GM18508 (cell line): ENCODE measurements around the gene SHFL.

Experiments
- ATAC-seq: cut with Tn5 transposase; IDR thresholded peaks from one replicate; pipeline ENCODE4 v1.9.1; 2021; ENCODE audit warnings: moderate number of reproducible peaks; ENCODE audit not compliant: insufficient read depth, unreplicated experiment

SHFL gene

GRCh38 chr19:10085641-10086590 lies at the start of gene SHFL:
SHFL (plus strand) TSS chr19:10086317; CDS start chr19:10086428, 111 bp downstream.
- ATAC-seq: no peak

GRCh38 chr19:10036601-10037071 lies 49.5 kb upstream of the SHFL start:
- ATAC-seq: no peak

GRCh38 chr19:10037367-10037766 lies 48.8 kb upstream of the SHFL start:
- no peak for ATAC-seq

- ATAC-seq: no peak
Measured at GRCh38 chr19:10037809-10038208, 48.3 kb upstream of the SHFL start.

GRCh38 chr19:10043286-10043927 lies 42.7 kb upstream of the SHFL start:
- no peak for ATAC-seq

GRCh38 chr19:10044390-10044789 lies 41.7 kb upstream of the SHFL start:
- ATAC-seq: no peak

- no peak for ATAC-seq
Measured at GRCh38 chr19:10045371-10045770, 40.7 kb upstream of the SHFL start.

- ATAC-seq: no peak
Measured at GRCh38 chr19:10049626-10050025, 36.5 kb upstream of the SHFL start.

GRCh38 chr19:10052602-10053360 lies 33.3 kb upstream of the SHFL start:
- no peak for ATAC-seq

- no peak for ATAC-seq
Measured at GRCh38 chr19:10061717-10062310, 24.3 kb upstream of the SHFL start.

GRCh38 chr19:10068205-10068604 lies 17.9 kb upstream of the SHFL start:
- ATAC-seq: no peak

GRCh38 chr19:10069046-10069445 lies 17.1 kb upstream of the SHFL start:
- no peak for ATAC-seq

GRCh38 chr19:10070730-10071446 lies 15.2 kb upstream of the SHFL start:
- no peak for ATAC-seq

- ATAC-seq: no peak
Measured at GRCh38 chr19:10074153-10074552, 12.0 kb upstream of the SHFL start.

GRCh38 chr19:10076535-10076934 lies 9.6 kb upstream of the SHFL start:
- no peak for ATAC-seq

- ATAC-seq: no peak
Measured at GRCh38 chr19:10078329-10078728, 7.8 kb upstream of the SHFL start.

GRCh38 chr19:10079031-10079453 lies 7.1 kb upstream of the SHFL start:
- no peak for ATAC-seq

- ATAC-seq: no peak
Measured at GRCh38 chr19:10083911-10084310, 2.2 kb upstream of the SHFL start.

- ATAC-seq: no peak
Measured at GRCh38 chr19:10084803-10085202, 1.3 kb upstream of the SHFL start.
